HG03025 (cell line): ENCODE measurements around the gene CIRBP.

Experiments
- ATAC-seq: cut with Tn5 transposase; IDR thresholded peaks from one replicate; pipeline ENCODE4 v1.9.1; 2021; ENCODE audit warnings: mild to moderate bottlenecking, moderate library complexity; ENCODE audit not compliant: unreplicated experiment, low FRiP score

Gene CIRBP

GRCh38 chr19:1229924-1230782 is 39.0 kb upstream of the CIRBP start:
- ATAC-seq: no peak

- no peak for ATAC-seq
Measured at GRCh38 chr19:1230783-1231489, 38.2 kb upstream of the CIRBP start.

GRCh38 chr19:1231729-1232637 is 37.1 kb upstream of the CIRBP start:
- ATAC-seq: no peak

- no peak for ATAC-seq
Measured at GRCh38 chr19:1232652-1233072, 36.5 kb upstream of the CIRBP start.

GRCh38 chr19:1233115-1233667 is 35.9 kb upstream of the CIRBP start:
- ATAC-seq: no peak

GRCh38 chr19:1234051-1234954 is 34.8 kb upstream of the CIRBP start:
- ATAC-seq: no peak

GRCh38 chr19:1234955-1235380 is 34.2 kb upstream of the CIRBP start:
- no peak for ATAC-seq

GRCh38 chr19:1235625-1236538 is 33.2 kb upstream of the CIRBP start:
- no peak for ATAC-seq

GRCh38 chr19:1236576-1236975 is 32.6 kb upstream of the CIRBP start:
- ATAC-seq: no peak

- no peak for ATAC-seq
Measured at GRCh38 chr19:1237027-1237659, 32.0 kb upstream of the CIRBP start.

- ATAC-seq: no peak
Measured at GRCh38 chr19:1237754-1238368, 31.3 kb upstream of the CIRBP start, which contains the start of gene CBARP. CBARP (minus strand) TSS chr19:1238005; CDS start chr19:1236100, 1,905 bp downstream.

GRCh38 chr19:1238369-1239303 is 30.5 kb upstream of the CIRBP start:
- ATAC-seq: no peak

- no peak for ATAC-seq
Measured at GRCh38 chr19:1239420-1239795, 29.7 kb upstream of the CIRBP start.

GRCh38 chr19:1239796-1240737 is 29.1 kb upstream of the CIRBP start:
- no peak for ATAC-seq

- ATAC-seq: no peak
Measured at GRCh38 chr19:1240925-1241324, 28.2 kb upstream of the CIRBP start.
